Activated naive CD8-positive, alpha-beta T cell (primary cell): ENCODE measurements around the gene PITPNC1.
"Not testable (repeated sequence)": the region's sequence is repeated elsewhere in the genome, so short reads cannot be mapped to it uniquely, and the experiment has no call there.

ENCODE experiments used
- H3K27ac Mint-ChIP-seq: one replicate; pipeline ENCODE4 v1.8.0; 2021; ENCODE audit warnings: mixed read lengths
- H3K27me3 Mint-ChIP-seq: one replicate; pipeline ENCODE4 v1.8.0; 2021; ENCODE audit warnings: mixed read lengths
- H3K36me3 Mint-ChIP-seq: one replicate; pipeline ENCODE4 v1.8.0; 2021; ENCODE audit warnings: mixed read lengths
- H3K4me1 Mint-ChIP-seq: one replicate; pipeline ENCODE4 v1.8.0; 2021; ENCODE audit warnings: low read depth, mixed read lengths
- H3K4me3 Mint-ChIP-seq: one replicate; pipeline ENCODE4 v1.8.0; 2021; ENCODE audit warnings: mild to moderate bottlenecking, mixed read lengths
- H3K9me3 Mint-ChIP-seq: one replicate; pipeline ENCODE4 v1.8.0; 2021; ENCODE audit warnings: low read depth, mixed read lengths

Gene PITPNC1

GRCh38 chr17:67687511-67687910 lies 310.4 kb downstream of the PITPNC1 start:
- Mint-ChIP-seq H3K27ac (no peak overlapping the region), H3K27me3 (no peaks in the 10 kb centered on the region), H3K4me1 (peaks cover 4% of the 10 kb centered on the region), H3K4me3 (no peak overlapping the region), H3K36me3 (no peaks in the 10 kb centered on the region), H3K9me3 (no peaks in the 10 kb centered on the region)

GRCh38 chr17:67689534-67690177 lies 312.6 kb downstream of the PITPNC1 start:
- Mint-ChIP-seq H3K4me3 (no peak overlapping the region), H3K27me3 (no peaks in the 10 kb centered on the region), H3K36me3 (peaks cover 2% of the 10 kb centered on the region), H3K9me3 (no peaks in the 10 kb centered on the region), H3K4me1 (peaks cover 4% of the 10 kb centered on the region), H3K27ac (no peak overlapping the region)

DNA sequence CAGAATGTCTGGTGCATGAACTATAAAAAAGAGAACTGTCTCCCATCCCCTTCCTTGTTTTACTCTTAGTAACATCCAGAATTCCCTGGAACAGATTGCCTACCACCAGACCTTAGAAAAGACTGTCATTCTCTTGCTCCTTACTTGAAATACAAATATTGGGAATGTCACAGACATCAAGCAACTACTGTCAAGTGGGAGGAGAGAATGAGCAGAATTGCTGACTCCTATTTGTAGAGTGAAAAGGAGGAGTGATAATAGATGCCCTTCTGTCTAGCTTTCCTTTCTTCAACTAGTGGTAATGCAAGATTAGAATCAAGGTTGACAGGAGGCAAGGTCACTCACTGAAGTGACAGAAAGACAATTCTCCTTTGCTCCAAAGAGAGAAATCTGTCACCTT lies 316.7 kb downstream of the PITPNC1 start:
- Mint-ChIP-seq H3K4me1 (peaks cover 4% of the 10 kb centered on the region), H3K27me3 (no peaks in the 10 kb centered on the region), H3K9me3 (no peaks in the 10 kb centered on the region), H3K27ac (no peak overlapping the region), H3K4me3 (no peak overlapping the region), H3K36me3 (peaks cover 2% of the 10 kb centered on the region)

DNA sequence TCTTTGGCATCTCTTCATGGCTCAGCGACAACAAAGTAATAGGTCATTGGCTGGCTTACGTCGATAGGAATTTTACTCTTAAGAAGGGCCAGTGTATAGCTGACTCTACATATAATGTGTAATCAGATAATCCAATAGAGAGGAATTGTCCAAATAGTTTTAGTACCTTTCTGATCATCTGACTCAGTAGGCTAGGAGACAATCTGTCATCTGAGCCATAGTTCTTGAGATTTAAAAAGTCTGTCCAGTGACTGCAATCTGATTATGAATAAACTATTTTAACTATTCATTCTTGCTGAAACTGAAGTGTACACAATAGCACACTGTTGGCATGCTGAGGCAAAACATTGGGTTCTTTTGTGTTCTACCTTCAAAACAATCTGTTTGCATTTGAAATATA lies 319.3 kb downstream of the PITPNC1 start:
- Mint-ChIP-seq H3K27ac (no peak overlapping the region), H3K9me3 (no peaks in the 10 kb centered on the region), H3K36me3 (peaks cover 2% of the 10 kb centered on the region), H3K4me3 (no peak overlapping the region), H3K4me1 (no peaks in the 10 kb centered on the region), H3K27me3 (no peaks in the 10 kb centered on the region)

GRCh38 chr17:67696853-67697498 lies 319.9 kb downstream of the PITPNC1 start:
- Mint-ChIP-seq H3K27me3 (no peaks in the 10 kb centered on the region), H3K27ac (peak overlapping the region; percentile 37), H3K4me3 (no peak overlapping the region), H3K36me3 (peaks cover 2% of the 10 kb centered on the region), H3K4me1 (no peaks in the 10 kb centered on the region), H3K9me3 (no peaks in the 10 kb centered on the region)

GRCh38 chr17:67700037-67700724 lies 323.1 kb downstream of the PITPNC1 start:
- H3K36me3 Mint-ChIP-seq, result no peaks in the 10 kb centered on the region
- no peak overlapping the region for H3K4me3 Mint-ChIP-seq
- no peak overlapping the region for H3K27ac Mint-ChIP-seq
- no peaks in the 10 kb centered on the region for H3K4me1 Mint-ChIP-seq
- no peaks in the 10 kb centered on the region for H3K9me3 Mint-ChIP-seq
- no peaks in the 10 kb centered on the region for H3K27me3 Mint-ChIP-seq

DNA sequence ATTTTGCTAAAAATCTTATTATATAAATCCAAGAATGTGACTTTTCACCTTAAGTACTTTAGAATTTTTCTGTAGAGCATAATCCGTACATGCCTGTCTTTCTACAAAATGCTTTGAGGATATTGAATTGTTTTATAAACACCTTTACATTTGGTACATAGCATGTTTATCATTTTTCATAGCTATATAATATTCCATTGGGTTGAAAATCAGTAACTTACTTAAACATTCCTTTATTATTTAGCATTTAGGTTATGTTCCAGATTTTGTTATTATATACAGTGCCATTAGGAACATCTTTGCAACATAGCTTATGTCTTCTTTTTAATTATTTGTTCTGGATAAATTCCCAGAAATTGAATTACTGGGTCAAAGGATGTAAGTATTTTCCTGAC lies 323.6 kb downstream of the PITPNC1 start:
- Mint-ChIP-seq H3K36me3 (no peaks in the 10 kb centered on the region), H3K27ac (no peak overlapping the region), H3K27me3 (no peaks in the 10 kb centered on the region), H3K4me3 (no peak overlapping the region), H3K9me3 (no peaks in the 10 kb centered on the region), H3K4me1 (no peaks in the 10 kb centered on the region)

DNA sequence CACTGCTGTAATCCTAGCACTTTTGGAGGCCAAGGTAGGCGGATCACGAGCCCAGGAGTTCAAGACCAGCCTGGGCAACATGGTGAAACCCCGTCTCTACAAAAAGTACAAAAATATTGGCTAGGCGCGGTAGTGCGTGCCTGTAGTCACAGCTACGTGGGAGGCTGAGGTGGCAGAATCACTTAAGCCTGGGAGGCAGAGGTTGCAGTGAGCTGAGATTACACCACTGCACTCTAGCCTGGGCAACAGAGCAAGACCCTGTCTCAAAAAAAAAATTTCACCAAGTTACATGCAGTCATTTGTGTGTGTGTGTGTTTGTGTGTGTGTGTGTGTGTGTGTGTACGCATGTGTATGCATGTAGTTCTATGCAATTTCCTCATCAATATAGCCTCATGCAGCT lies 325.8 kb downstream of the PITPNC1 start:
- not testable (repeated sequence) for H3K4me1 Mint-ChIP-seq, H3K4me3 Mint-ChIP-seq, H3K36me3 Mint-ChIP-seq, H3K27me3 Mint-ChIP-seq, H3K9me3 Mint-ChIP-seq, H3K27ac Mint-ChIP-seq

DNA sequence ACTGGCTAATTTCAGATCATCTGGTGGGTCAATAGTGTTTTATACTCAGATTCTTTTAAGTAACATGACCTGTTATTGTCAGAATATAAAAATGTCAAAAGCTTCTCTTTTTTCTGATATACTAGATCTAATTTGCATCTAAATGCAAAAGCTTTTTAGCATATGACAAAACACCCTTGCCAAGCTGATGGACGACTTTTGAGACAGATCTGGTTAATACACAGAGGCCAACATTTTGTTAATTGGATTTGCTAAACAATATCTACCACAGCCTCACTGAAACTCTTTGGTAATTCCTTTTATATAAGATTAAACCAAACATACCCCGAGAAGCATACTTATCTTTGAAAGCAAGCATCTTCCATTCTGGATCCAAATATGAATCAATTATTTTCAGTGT lies 330.4 kb downstream of the PITPNC1 start:
- H3K4me1 Mint-ChIP-seq, result no peaks in the 10 kb centered on the region
- H3K9me3 Mint-ChIP-seq, result no peaks in the 10 kb centered on the region

GRCh38 chr17:67708378-67708777 lies 331.3 kb downstream of the PITPNC1 start:
- no peaks in the 10 kb centered on the region for H3K36me3 Mint-ChIP-seq
- H3K27me3 Mint-ChIP-seq, result peaks cover 1% of the 10 kb centered on the region
- no peak overlapping the region for H3K4me3 Mint-ChIP-seq
- H3K9me3 Mint-ChIP-seq, result no peaks in the 10 kb centered on the region
- H3K27ac Mint-ChIP-seq, result no peak overlapping the region
- H3K4me1 Mint-ChIP-seq, result no peaks in the 10 kb centered on the region

More for the DNA sequence above, 330.4 kb downstream of the PITPNC1 start:
- Mint-ChIP-seq H3K4me3 (no peak overlapping the region), H3K27ac (no peak overlapping the region), H3K27me3 (peaks cover 1% of the 10 kb centered on the region), H3K36me3 (no peaks in the 10 kb centered on the region)

GRCh38 chr17:67711916-67712315 lies 334.8 kb downstream of the PITPNC1 start:
- no peak overlapping the region for H3K27ac Mint-ChIP-seq
- H3K9me3 Mint-ChIP-seq, result no peaks in the 10 kb centered on the region
- H3K36me3 Mint-ChIP-seq, result no peaks in the 10 kb centered on the region
- H3K4me1 Mint-ChIP-seq, result peaks cover 5% of the 10 kb centered on the region
- no peak overlapping the region for H3K4me3 Mint-ChIP-seq
- peaks cover 1% of the 10 kb centered on the region for H3K27me3 Mint-ChIP-seq

DNA sequence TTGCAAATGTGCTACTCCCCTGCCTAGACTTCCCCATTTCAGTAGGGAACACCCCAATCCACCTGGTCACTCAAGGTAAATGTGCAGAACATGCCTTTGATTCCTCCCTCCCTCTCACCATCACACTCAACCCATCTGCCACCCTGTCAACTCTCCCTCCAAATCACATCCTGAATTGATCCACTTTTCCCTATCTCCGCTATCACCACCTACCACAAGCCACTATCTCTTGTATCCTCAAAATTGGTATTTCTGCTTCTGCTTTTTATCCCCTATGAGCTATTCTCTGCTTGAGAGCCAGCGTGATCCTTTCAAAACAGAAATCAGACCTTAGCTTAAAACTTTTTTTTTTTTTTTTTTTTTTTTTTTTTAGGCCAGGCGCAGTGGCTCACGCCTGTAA lies 335.3 kb downstream of the PITPNC1 start:
- peaks cover 1% of the 10 kb centered on the region for H3K27me3 Mint-ChIP-seq
- H3K36me3 Mint-ChIP-seq, result no peaks in the 10 kb centered on the region
- peaks cover 8% of the 10 kb centered on the region for H3K4me1 Mint-ChIP-seq
- no peaks in the 10 kb centered on the region for H3K9me3 Mint-ChIP-seq
- H3K4me3 Mint-ChIP-seq, result no peak overlapping the region
- H3K27ac Mint-ChIP-seq, result no peak overlapping the region

DNA sequence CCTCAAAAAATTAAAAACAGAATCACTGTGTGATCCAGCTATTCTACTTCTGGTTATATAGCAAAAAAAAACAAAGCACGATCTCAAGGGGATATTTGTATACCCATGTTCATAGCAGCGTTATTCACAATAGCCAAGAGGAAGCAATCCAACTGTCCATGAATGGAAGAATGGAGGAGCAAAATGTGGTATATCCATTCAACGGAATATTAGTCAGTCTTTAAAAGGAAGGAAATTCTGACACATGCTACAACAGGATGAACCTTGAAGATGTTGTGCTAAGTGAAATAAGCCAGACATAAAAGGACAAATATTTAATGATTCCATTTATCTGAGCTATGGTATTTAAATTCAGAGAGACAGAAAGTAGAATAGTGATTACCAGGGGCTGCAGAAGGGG lies 336.1 kb downstream of the PITPNC1 start:
- peaks cover 1% of the 10 kb centered on the region for H3K27me3 Mint-ChIP-seq
- H3K4me1 Mint-ChIP-seq, result peaks cover 12% of the 10 kb centered on the region
- H3K9me3 Mint-ChIP-seq, result no peaks in the 10 kb centered on the region
- no peak overlapping the region for H3K27ac Mint-ChIP-seq
- peak overlapping the region; percentile 30 for H3K4me3 Mint-ChIP-seq
- H3K36me3 Mint-ChIP-seq, result peaks cover 2% of the 10 kb centered on the region

- H3K4me1 Mint-ChIP-seq, result peaks cover 29% of the 10 kb centered on the region
- peak overlapping the region; percentile 100 for H3K27ac Mint-ChIP-seq
- peak overlapping the region; percentile 100 for H3K4me3 Mint-ChIP-seq
- H3K27me3 Mint-ChIP-seq, result peaks cover 1% of the 10 kb centered on the region
- H3K9me3 Mint-ChIP-seq, result no peaks in the 10 kb centered on the region
- peaks cover 5% of the 10 kb centered on the region for H3K36me3 Mint-ChIP-seq
Measured at GRCh38 chr17:67716405-67716798, 339.3 kb downstream of the PITPNC1 start.

GRCh38 chr17:67717192-67717623 lies 340.1 kb downstream of the PITPNC1 start:
- Mint-ChIP-seq H3K4me3 (peak overlapping the region; percentile 100), H3K36me3 (peaks cover 5% of the 10 kb centered on the region), H3K9me3 (no peaks in the 10 kb centered on the region), H3K27me3 (peaks cover 1% of the 10 kb centered on the region), H3K4me1 (peaks cover 34% of the 10 kb centered on the region), H3K27ac (peak overlapping the region; percentile 100)
